ENCODE data around the gene GJC2.

Gene GJC2

GRCh38 chr1:228151180-228151925 is 1.6 kb downstream of the GJC2 start:
- TF ChIP-seq REST (IDR thresholded peaks at IDR 0.05; ENCODE audit: insufficient read depth in 1 of 2, low read depth in 2 of 2, low read length in 2 of 2) (no peak), TAF1 (IDR thresholded peaks at IDR 0.05; ENCODE audit: borderline replicate concordance, insufficient read depth, low read length) (no peak), SIN3A (IDR thresholded peaks at IDR 0.05; ENCODE audit: borderline replicate concordance, insufficient read depth, low read length) (no peak), FOXP2 (optimal IDR thresholded peaks at IDR 0.05; ENCODE audit: borderline replicate concordance, extremely low read depth, extremely low read length, insufficient read depth) (no peak), POLR2AphosphoS5 (IDR thresholded peaks at IDR 0.05; ENCODE audit: low read depth, low read length) (no peak)

GRCh38 chr1:228152097-228152917 is 2.6 kb downstream of the GJC2 start:
- TF ChIP-seq REST (IDR thresholded peaks at IDR 0.05; ENCODE audit: insufficient read depth in 1 of 2, low read depth in 2 of 2, low read length in 2 of 2) (no peak), TAF1 (IDR thresholded peaks at IDR 0.05; ENCODE audit: borderline replicate concordance, insufficient read depth, low read length) (no peak), POLR2AphosphoS5 (IDR thresholded peaks at IDR 0.05; ENCODE audit: low read depth, low read length) (no peak), SIN3A (IDR thresholded peaks at IDR 0.05; ENCODE audit: borderline replicate concordance, insufficient read depth, low read length) (no peak), FOXP2 (optimal IDR thresholded peaks at IDR 0.05; ENCODE audit: borderline replicate concordance, extremely low read depth, extremely low read length, insufficient read depth) (no peak)

- TF ChIP-seq POLR2AphosphoS5 (IDR thresholded peaks at IDR 0.05; ENCODE audit: low read depth, low read length): no peak
- TF ChIP-seq TAF1 (IDR thresholded peaks at IDR 0.05; ENCODE audit: borderline replicate concordance, insufficient read depth, low read length): no peak
- TF ChIP-seq FOXP2 (optimal IDR thresholded peaks at IDR 0.05; ENCODE audit: borderline replicate concordance, extremely low read depth, extremely low read length, insufficient read depth): no peak
- TF ChIP-seq SIN3A (IDR thresholded peaks at IDR 0.05; ENCODE audit: borderline replicate concordance, insufficient read depth, low read length): no peak
- no peak for TF ChIP-seq REST (IDR thresholded peaks at IDR 0.05; ENCODE audit: insufficient read depth in 1 of 2, low read depth in 2 of 2, low read length in 2 of 2)
Observed at GRCh38 chr1:228152918-228153258, 3.2 kb downstream of the GJC2 start.

- TF ChIP-seq FOXP2 (optimal IDR thresholded peaks at IDR 0.05; ENCODE audit: borderline replicate concordance, extremely low read depth, extremely low read length, insufficient read depth): no peak
Observed at GRCh38 chr1:228154021-228154669, 4.4 kb downstream of the GJC2 start.

DNA sequence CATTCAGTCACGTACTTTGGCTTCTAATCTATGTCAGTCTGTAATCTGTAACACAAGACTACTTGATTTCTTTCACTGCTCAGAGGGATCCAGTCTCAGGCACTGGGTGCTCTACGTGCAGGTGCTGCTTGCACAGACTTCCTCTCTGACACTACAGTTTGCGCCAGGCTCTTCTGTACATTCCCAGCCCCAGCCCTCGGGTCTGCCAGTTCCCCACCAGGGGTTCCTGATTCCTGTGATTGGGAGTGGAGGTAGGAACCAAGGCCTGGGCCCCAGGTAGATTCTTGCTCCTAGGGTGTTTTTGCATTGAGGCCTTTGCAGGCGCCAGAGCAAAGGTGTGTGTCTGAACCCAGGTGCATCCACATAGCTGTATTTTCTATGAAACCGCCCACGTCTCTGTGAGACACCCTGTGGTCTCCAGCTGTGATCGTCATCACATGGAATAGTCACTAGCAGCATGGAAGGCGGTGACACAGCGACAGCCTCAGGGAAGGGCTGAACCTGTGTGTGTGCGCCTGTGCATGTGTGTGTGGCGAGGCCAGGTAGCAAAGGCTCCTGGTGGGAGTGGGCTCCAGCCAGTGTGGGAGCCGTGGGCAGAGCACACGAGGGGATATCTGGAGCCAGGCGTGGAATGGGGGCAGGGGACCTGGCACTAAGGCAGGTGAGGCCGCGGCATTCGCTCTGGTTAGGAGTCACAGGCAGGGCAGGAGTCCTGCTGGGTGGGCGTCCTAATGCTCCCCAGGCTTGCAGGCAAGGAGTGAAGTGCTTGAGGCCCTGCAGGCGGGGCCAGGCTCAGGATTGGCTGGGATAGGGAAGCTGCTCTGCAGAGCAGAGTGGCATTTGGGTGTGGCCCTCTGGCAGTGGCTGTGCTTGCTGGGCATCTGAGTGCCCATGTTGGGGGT is 5.2 kb downstream of the GJC2 start:
- no peak for TF ChIP-seq POLR2AphosphoS5 (IDR thresholded peaks at IDR 0.05; ENCODE audit: low read depth, low read length)
- no peak for TF ChIP-seq REST (IDR thresholded peaks at IDR 0.05; ENCODE audit: insufficient read depth in 1 of 2, low read depth in 2 of 2, low read length in 2 of 2)
- TF ChIP-seq FOXP2 (optimal IDR thresholded peaks at IDR 0.05; ENCODE audit: borderline replicate concordance, extremely low read depth, extremely low read length, insufficient read depth): no peak
- no peak for TF ChIP-seq SIN3A (IDR thresholded peaks at IDR 0.05; ENCODE audit: borderline replicate concordance, insufficient read depth, low read length)
- no peak for TF ChIP-seq TAF1 (IDR thresholded peaks at IDR 0.05; ENCODE audit: borderline replicate concordance, insufficient read depth, low read length)
